Measurements from ENCODE around the gene DPP4. TPM values are rescaled to one million over a fixed set of nuclear protein-coding genes. Genes with fewer than 3 reads are reported as not detected.

DPP4 gene
- total and polyA plus RNA-seq, 9 donors: 6.3 to 20.2 (median 12.5) TPM

DNA sequence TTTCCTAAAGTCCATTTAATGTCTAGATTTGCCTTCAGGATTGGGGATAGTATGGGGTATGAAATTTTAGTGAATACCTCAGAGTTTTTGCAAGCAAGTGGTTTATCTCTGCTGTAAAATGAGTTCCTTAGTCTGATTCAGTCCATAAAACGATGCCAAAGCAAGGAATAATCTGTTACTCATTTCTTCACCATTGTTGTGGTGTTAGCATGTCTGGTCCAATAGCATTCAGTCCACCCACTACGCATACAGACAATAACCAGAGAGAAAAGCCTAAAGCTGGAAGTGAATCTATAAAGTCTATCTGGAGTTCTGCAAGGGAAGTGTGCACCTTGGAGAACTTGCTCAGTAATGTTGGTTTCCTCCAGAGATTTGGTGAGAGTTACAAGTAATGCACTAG lies 12.9 kb upstream of the DPP4 start:
- DNase-seq: no peak
- H3K9me3 ChIP-seq (replicated peaks; ENCODE audit: control insufficient read depth, low read depth, low read length): no peaks in the 10 kb centered on the region
- WGBS (ENCODE audit: insufficient coverage): no CpG with 5 or more reads among the region's 2 CpGs
- H3K4me1 ChIP-seq (ENCODE audit: control insufficient read depth, insufficient read depth, low read length): no peaks in the 10 kb centered on the region
- H3K27me3 ChIP-seq (ENCODE audit: control insufficient read depth, insufficient read depth, low read length): no peaks in the 10 kb centered on the region
- H3K4me3 ChIP-seq (ENCODE audit: low read length): no peak overlapping the region
- H3K27ac ChIP-seq (ENCODE audit: low read length): no peak overlapping the region
- H3K36me3 ChIP-seq (ENCODE audit: control insufficient read depth, insufficient read depth, low read length): no peaks in the 10 kb centered on the region

DNA sequence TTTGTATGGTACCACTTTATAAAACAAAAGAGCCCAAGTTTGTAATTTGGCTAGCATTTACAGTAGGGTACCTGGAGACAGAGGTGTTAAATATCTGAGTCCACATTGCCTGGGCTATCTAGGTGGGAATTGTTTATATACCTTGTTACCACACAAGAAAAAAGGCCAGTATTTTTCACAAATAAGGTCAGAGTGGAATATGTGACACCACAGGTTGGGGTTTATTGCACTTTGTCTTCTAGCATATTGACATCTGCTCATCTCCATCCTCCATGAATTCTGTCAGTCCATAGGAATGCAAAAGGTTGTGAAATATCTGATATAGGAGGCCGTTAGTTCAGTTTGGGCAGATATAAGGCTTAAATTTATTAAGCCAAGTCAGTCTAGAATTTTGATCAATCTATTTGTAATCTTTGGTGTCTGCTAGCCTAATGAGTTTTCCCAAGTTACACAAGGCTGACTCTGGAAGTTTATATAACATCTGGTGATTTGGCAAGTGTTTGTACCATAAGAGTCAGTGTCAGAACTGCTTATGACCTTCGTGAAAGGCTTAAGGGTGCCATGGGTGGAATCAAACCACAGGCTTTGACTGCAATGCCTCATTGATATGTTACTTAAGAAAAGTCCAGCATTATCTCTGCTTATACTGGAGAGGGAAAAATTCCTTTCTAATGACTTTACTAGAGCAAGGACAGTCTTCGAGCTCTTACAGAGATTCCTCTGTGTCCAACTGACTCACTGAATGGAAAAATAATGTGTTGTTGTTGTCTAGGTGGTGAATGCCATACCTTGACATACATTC lies 11.3 kb upstream of the DPP4 start:
- Histone ChIP-seq H3K27me3 (ENCODE audit: control insufficient read depth, insufficient read depth, low read length) (no peaks in the 10 kb centered on the region), H3K9me3 (replicated peaks; ENCODE audit: control insufficient read depth, low read depth, low read length) (no peaks in the 10 kb centered on the region), H3K4me3 (ENCODE audit: low read length) (no peak overlapping the region), H3K36me3 (ENCODE audit: control insufficient read depth, insufficient read depth, low read length) (no peaks in the 10 kb centered on the region), H3K27ac (ENCODE audit: low read length) (no peak overlapping the region), H3K4me1 (ENCODE audit: control insufficient read depth, insufficient read depth, low read length) (no peaks in the 10 kb centered on the region)
- 67% methylated on average over 1 of the region's 3 CpGs for WGBS (ENCODE audit: insufficient coverage)
- DNase-seq: no peak

DNA sequence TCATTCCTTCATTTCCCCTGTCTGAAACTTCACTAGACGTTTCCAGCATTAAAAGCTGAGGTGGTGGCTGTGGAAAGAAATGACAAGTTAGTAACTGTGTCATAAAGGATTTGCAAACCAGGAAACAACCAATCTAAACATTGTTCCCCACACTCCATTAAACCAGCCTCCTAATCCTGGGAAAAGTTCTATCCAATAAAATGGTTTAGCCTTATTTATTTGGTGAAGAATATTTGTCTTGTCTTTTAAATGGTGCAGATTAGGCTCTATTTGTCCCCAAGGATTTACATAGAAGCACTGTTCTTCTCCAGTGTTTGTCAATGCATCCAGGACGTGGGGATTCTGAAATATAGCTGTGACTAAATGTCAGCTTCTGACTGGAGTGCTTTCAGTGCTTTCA lies 10.5 kb upstream of the DPP4 start:
- Histone ChIP-seq H3K27ac (ENCODE audit: low read length) (no peak overlapping the region), H3K27me3 (ENCODE audit: control insufficient read depth, insufficient read depth, low read length) (no peaks in the 10 kb centered on the region), H3K4me3 (ENCODE audit: low read length) (no peak overlapping the region), H3K36me3 (ENCODE audit: control insufficient read depth, insufficient read depth, low read length) (no peaks in the 10 kb centered on the region), H3K9me3 (replicated peaks; ENCODE audit: control insufficient read depth, low read depth, low read length) (peaks cover 5% of the 10 kb centered on the region), H3K4me1 (ENCODE audit: control insufficient read depth, insufficient read depth, low read length) (no peaks in the 10 kb centered on the region)
- no CpG with 5 or more reads among the region's 2 CpGs for WGBS (ENCODE audit: insufficient coverage)
- no peak for DNase-seq

GRCh38 chr2:162082681-162083080 lies 8.7 kb upstream of the DPP4 start:
- Histone ChIP-seq H3K9me3 (replicated peaks; ENCODE audit: control insufficient read depth, low read depth, low read length) (peaks cover 12% of the 10 kb centered on the region), H3K27ac (ENCODE audit: low read length) (no peak overlapping the region), H3K4me1 (ENCODE audit: control insufficient read depth, insufficient read depth, low read length) (no peaks in the 10 kb centered on the region), H3K36me3 (ENCODE audit: control insufficient read depth, insufficient read depth, low read length) (no peaks in the 10 kb centered on the region), H3K4me3 (ENCODE audit: low read length) (no peak overlapping the region), H3K27me3 (ENCODE audit: control insufficient read depth, insufficient read depth, low read length) (no peaks in the 10 kb centered on the region)
- WGBS (ENCODE audit: insufficient coverage): 92% methylated on average over 2 of the region's 3 CpGs
- no peak for DNase-seq

DNA sequence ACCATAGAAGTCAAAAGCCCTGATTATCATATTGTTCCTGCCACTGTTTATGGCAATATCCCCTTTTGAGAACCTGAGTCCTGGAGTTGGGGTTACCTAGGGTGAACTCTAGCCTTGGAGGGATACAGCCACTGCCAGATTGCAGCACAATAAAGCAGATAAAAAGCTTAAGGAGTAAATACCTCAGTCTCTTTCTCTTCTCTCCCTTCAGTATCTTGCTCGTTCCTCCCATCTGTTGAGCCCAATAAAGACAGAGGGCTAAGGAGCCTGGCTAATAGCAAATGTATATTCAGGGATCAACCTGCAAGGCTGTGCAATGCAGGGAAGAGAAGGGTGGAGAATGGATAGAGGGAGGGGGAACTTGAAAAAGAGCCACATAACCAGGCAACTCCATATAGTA lies 8.0 kb upstream of the DPP4 start:
- Histone ChIP-seq H3K27ac (ENCODE audit: low read length) (no peak overlapping the region), H3K4me1 (ENCODE audit: control insufficient read depth, insufficient read depth, low read length) (no peaks in the 10 kb centered on the region), H3K4me3 (ENCODE audit: low read length) (no peak overlapping the region), H3K27me3 (ENCODE audit: control insufficient read depth, insufficient read depth, low read length) (no peaks in the 10 kb centered on the region), H3K36me3 (ENCODE audit: control insufficient read depth, insufficient read depth, low read length) (no peaks in the 10 kb centered on the region), H3K9me3 (replicated peaks; ENCODE audit: control insufficient read depth, low read depth, low read length) (peaks cover 12% of the 10 kb centered on the region)
- WGBS (ENCODE audit: insufficient coverage): no CpG with 5 or more reads among the region's 1 CpG
- no peak for DNase-seq

DNA sequence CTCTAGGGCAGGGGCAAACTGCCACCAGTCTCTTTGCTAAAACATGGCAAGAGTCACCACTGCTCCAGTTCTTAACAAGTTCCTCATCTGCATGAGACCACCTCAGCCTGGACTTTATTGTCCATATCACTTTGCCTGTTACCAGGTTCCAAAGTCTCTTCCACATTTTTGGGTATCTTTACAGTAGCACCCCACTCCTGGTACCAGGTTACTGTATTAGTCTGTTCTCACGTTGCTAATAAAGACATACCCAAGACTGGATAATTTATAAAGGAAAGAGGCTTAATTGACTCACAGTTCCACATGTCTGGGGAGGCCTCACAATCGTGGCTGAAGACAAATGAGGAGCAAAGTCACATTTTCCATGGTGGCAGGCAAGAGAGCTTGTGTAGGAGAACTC lies 5.5 kb upstream of the DPP4 start:
- Histone ChIP-seq H3K4me3 (ENCODE audit: low read length) (no peak overlapping the region), H3K27ac (ENCODE audit: low read length) (no peak overlapping the region), H3K4me1 (ENCODE audit: control insufficient read depth, insufficient read depth, low read length) (no peaks in the 10 kb centered on the region), H3K9me3 (replicated peaks; ENCODE audit: control insufficient read depth, low read depth, low read length) (peaks cover 12% of the 10 kb centered on the region), H3K36me3 (ENCODE audit: control insufficient read depth, insufficient read depth, low read length) (no peaks in the 10 kb centered on the region), H3K27me3 (ENCODE audit: control insufficient read depth, insufficient read depth, low read length) (no peaks in the 10 kb centered on the region)
- no peak for DNase-seq
- no CpG with 5 or more reads among the region's 2 CpGs for WGBS (ENCODE audit: insufficient coverage)

DNA sequence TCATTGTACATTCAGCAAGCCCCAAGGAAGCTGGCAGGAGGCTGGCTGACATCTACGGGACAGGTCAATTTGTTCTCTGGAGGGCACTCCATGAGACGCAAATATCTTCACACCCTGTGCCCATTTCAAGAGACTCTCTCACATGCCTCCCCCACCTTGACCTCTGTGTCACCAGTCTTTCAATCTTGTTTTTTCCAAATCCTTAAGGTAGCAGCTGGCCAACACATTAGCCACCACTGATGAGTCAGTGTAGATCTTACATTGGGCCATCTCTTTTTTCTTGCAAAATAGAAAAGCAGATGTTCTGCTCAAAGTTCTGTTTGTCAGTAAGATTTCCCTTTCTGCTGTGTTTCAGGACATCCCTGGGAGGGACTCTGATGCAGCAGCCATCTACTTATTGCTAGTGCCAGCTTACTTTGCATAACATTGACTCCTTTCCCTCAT lies 1.7 kb upstream of the DPP4 start:
- H3K4me1 ChIP-seq (ENCODE audit: control insufficient read depth, insufficient read depth, low read length): peaks cover 10% of the 10 kb centered on the region
- H3K27me3 ChIP-seq (ENCODE audit: control insufficient read depth, insufficient read depth, low read length): peaks cover 13% of the 10 kb centered on the region
- H3K36me3 ChIP-seq (ENCODE audit: control insufficient read depth, insufficient read depth, low read length): no peaks in the 10 kb centered on the region
- H3K9me3 ChIP-seq (replicated peaks; ENCODE audit: control insufficient read depth, low read depth, low read length): peaks cover 12% of the 10 kb centered on the region
- H3K27ac ChIP-seq (ENCODE audit: low read length): no peak overlapping the region
- no peak overlapping the region for H3K4me3 ChIP-seq (ENCODE audit: low read length)
- DNase-seq: peak; percentile 43
- WGBS (ENCODE audit: insufficient coverage): 62% methylated on average over 2 of the region's 2 CpGs

DNA sequence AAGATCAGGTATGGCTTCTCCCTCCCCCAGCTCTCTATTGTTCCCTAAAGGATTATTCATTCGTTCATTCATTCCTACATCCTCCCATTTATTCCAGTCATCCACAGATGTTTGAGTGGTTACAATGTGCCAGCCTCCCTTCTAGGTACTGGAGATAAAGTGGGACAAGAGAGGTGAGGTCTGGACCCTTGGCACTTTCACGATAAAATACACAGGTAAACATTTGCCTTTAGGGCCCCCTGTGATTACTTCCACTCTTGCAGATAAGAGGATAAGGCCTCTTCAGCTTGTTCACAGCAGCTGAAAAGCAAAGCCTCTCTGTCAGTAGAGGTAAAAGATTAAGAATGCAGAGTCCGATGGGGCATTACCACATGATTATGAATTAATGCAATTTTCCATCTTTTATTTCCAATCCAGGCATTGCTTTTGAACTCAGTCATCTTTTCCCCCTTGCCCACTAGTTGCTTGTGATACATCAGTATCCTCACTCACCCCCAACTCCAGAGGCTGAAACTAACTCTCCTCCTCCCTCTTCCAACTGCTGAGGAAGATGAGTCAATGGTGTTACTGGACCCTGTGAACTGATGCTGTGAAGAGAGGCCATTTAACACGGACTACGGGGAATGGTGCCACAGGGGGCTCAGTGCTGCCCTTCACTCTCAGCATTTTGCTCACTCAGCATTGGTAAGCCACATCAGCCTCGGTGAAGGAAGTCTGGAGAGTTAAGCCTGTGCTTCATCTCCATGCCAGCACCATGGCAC lies 1.1 kb upstream of the DPP4 start:
- DNase-seq: no peak
- Histone ChIP-seq H3K27me3 (ENCODE audit: control insufficient read depth, insufficient read depth, low read length) (peaks cover 13% of the 10 kb centered on the region), H3K4me1 (ENCODE audit: control insufficient read depth, insufficient read depth, low read length) (peaks cover 10% of the 10 kb centered on the region), H3K27ac (ENCODE audit: low read length) (no peak overlapping the region), H3K4me3 (ENCODE audit: low read length) (no peak overlapping the region), H3K36me3 (ENCODE audit: control insufficient read depth, insufficient read depth, low read length) (no peaks in the 10 kb centered on the region), H3K9me3 (replicated peaks; ENCODE audit: control insufficient read depth, low read depth, low read length) (peaks cover 12% of the 10 kb centered on the region)
- no CpG with 5 or more reads among the region's 6 CpGs for WGBS (ENCODE audit: insufficient coverage)

GRCh38 chr2:162074632-162074895 lies 549 bp upstream of the DPP4 start:
- no peak overlapping the region for H3K27ac ChIP-seq (ENCODE audit: low read length)
- H3K4me1 ChIP-seq (ENCODE audit: control insufficient read depth, insufficient read depth, low read length): peaks cover 10% of the 10 kb centered on the region
- peaks cover 13% of the 10 kb centered on the region for H3K27me3 ChIP-seq (ENCODE audit: control insufficient read depth, insufficient read depth, low read length)
- peak; percentile 45 for DNase-seq
- no peaks in the 10 kb centered on the region for H3K36me3 ChIP-seq (ENCODE audit: control insufficient read depth, insufficient read depth, low read length)
- peak overlapping the region; percentile 64 for H3K4me3 ChIP-seq (ENCODE audit: low read length)
- H3K9me3 ChIP-seq (replicated peaks; ENCODE audit: control insufficient read depth, low read depth, low read length): peaks cover 7% of the 10 kb centered on the region
- no CpG with 5 or more reads among the region's 2 CpGs for WGBS (ENCODE audit: insufficient coverage)

DNA sequence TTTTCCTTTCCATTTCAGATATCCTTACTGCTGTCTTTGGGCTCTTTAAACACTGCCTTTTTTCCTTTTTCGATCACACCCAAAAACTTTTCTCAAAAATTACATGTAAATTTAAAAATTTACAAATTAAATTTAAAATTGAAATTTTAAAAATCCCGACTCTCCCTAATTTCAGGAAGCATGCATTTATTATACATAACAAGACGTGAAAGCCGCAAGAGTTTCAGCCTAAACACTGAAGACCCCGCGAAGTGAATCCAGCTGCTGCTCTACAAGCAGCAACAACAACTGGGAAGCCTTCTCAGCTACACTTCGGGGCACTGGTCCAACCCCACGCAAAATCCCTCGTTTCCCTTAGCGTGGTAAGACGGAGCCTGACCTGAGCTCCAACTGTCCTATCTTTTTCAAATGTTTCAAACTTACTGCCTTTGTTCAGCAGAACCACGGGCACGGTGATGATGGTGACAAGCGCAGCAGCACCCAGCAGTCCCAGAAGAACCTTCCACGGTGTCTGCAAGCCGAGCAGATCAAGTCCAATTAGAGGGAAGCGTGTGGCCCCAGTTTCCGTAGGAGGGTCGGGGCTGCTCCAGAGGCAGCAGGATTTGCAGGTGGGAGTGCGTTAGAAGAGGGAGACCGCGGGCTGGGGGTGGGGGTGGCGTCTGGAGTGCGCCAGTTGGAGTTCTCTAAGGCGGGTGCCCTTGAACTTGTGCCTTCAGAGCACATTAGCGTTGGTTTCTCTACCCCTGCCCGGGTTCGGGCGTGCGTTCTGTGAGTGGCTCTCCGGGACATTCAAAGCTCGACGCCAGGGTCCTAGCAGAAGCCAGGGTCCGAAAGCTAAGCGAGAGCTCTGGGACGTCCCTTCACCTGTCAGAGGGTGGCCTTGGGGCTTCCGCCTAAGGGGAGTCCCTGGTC lies 783 bp downstream of the DPP4 start:
- peak; percentile 74 for DNase-seq
- Histone ChIP-seq H3K9me3 (replicated peaks; ENCODE audit: control insufficient read depth, low read depth, low read length) (no peaks in the 10 kb centered on the region), H3K27me3 (ENCODE audit: control insufficient read depth, insufficient read depth, low read length) (peaks cover 13% of the 10 kb centered on the region), H3K27ac (ENCODE audit: low read length) (peak overlapping the region; percentile 48), H3K36me3 (ENCODE audit: control insufficient read depth, insufficient read depth, low read length) (no peaks in the 10 kb centered on the region), H3K4me3 (ENCODE audit: low read length) (peak overlapping the region; percentile 64), H3K4me1 (ENCODE audit: control insufficient read depth, insufficient read depth, low read length) (peaks cover 10% of the 10 kb centered on the region)
- WGBS (ENCODE audit: insufficient coverage): 4% methylated on average over 36 of the region's 37 CpGs

Measured in muscle of leg (tissue), 11 donors.